Mesendoderm (in vitro differentiated cells): ENCODE results near the gene IPO9.

Experiments
- DNase-seq: peaks from one replicate; pipeline ENCODE4 v3.0.0; 2013
- H2AK5ac ChIP-seq: 2 replicates; pipeline ENCODE4 v1.6.1; 2013; ENCODE audit warnings: low read length, inconsistent platforms
- H2BK120ac ChIP-seq: 2 replicates; pipeline ENCODE4 v1.6.1; 2013; ENCODE audit warnings: low read depth, mild to moderate bottlenecking, low read length, moderate library complexity, mixed read lengths
- H2BK15ac ChIP-seq: replicated peaks from 2 replicates; pipeline ENCODE4 v1.6.1; 2013; ENCODE audit warnings: low read depth, mild to moderate bottlenecking, moderate library complexity
- H2BK5ac ChIP-seq: 2 replicates; pipeline ENCODE4 v1.6.1; 2013; ENCODE audit warnings: low read length, inconsistent platforms
- H3K18ac ChIP-seq: 2 replicates; pipeline ENCODE4 v1.6.1; 2013; ENCODE audit warnings: mild to moderate bottlenecking, low read length, mixed read lengths
- H3K23ac ChIP-seq: one replicate; pipeline ENCODE4 v1.6.1; 2013; ENCODE audit warnings: low read length
- H3K27ac ChIP-seq: 2 replicates; pipeline ENCODE4 v1.5.1; 2013; ENCODE audit warnings: low read depth, mild to moderate bottlenecking, inconsistent platforms, low read length, moderate library complexity
- H3K27me3 ChIP-seq: 2 replicates; pipeline ENCODE4 v1.6.1; 2013; ENCODE audit warnings: low read length, control low read depth, mild to moderate bottlenecking, inconsistent platforms; ENCODE audit not compliant: insufficient read depth, poor library complexity
- H3K36me3 ChIP-seq: 2 replicates; pipeline ENCODE4 v1.6.1; 2013; ENCODE audit warnings: low read length, inconsistent platforms; ENCODE audit not compliant: control insufficient read depth, insufficient read depth
- H3K4ac ChIP-seq: one replicate; pipeline ENCODE4 v1.6.1; 2013; ENCODE audit warnings: low read depth, mild to moderate bottlenecking, low read length, moderate library complexity
- H3K4me1 ChIP-seq: 2 replicates; pipeline ENCODE4 v1.6.1; 2013; ENCODE audit warnings: low read depth, low read length, inconsistent platforms; ENCODE audit not compliant: control insufficient read depth
- H3K4me2 ChIP-seq: 2 replicates; pipeline ENCODE4 v1.6.1; 2013; ENCODE audit warnings: low read length
- H3K4me3 ChIP-seq: 2 replicates; pipeline ENCODE4 v1.5.1; 2013; ENCODE audit warnings: mild to moderate bottlenecking, low read length
- H3K56ac ChIP-seq: one replicate; pipeline ENCODE4 v1.6.1; 2013; ENCODE audit warnings: low read length
- H3K79me1 ChIP-seq: 2 replicates; pipeline ENCODE4 v1.6.1; 2013; ENCODE audit warnings: low read length, inconsistent platforms
- H3K79me2 ChIP-seq: 2 replicates; pipeline ENCODE4 v1.6.1; 2013; ENCODE audit warnings: mild to moderate bottlenecking, low read length; ENCODE audit not compliant: control insufficient read depth, insufficient read depth
- H3K9ac ChIP-seq: 2 replicates; pipeline ENCODE4 v1.6.1; 2013; ENCODE audit warnings: low read length, inconsistent platforms
- H4K5ac ChIP-seq: one replicate; pipeline ENCODE4 v1.6.1; 2013; ENCODE audit warnings: low read length
- H4K8ac ChIP-seq: one replicate; pipeline ENCODE4 v1.6.1; 2013; ENCODE audit warnings: low read depth, mild to moderate bottlenecking, control low read depth, low read length, moderate library complexity
- WGBS: extraction: QIAGEN DNeasy Blood & Tissue Kit; methylation state at CpG from one replicate; pipeline ENCODE4 v1.1.7; 2013; ENCODE audit warnings: low lambda C conversion rate, missing lambda C conversion rate; ENCODE audit not compliant: insufficient coverage; ENCODE audit errors: extremely low coverage; 5-methylcytosine and 5-hydroxymethylcytosine counted together

The IPO9 gene

DNA sequence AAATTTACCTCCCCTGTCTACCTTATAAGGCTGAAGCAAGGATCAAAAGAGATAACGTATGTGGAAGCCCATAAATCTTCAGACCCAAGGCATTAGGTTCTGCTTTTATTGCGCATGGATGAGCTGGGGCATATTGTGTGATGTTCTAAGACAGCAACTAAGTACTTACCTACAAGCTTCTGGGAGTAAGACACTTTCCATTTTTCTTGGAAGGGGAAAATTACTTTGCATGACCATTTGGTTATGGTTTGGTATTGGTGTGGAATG is 96.3 kb downstream of the IPO9 start:
- H2BK15ac ChIP-seq, result no peak overlapping the region
- WGBS, result no CpG with 5 or more reads among the region's 2 CpGs
- H3K23ac ChIP-seq, result no peak overlapping the region
- H3K56ac ChIP-seq, result no peak overlapping the region
- DNase-seq, result no peak
- no peak overlapping the region for H4K8ac ChIP-seq
- H3K4me1 ChIP-seq, result no peaks in the 10 kb centered on the region
- no peaks in the 10 kb centered on the region for H3K27me3 ChIP-seq
- no peak overlapping the region for H3K4ac ChIP-seq
- no peaks in the 10 kb centered on the region for H3K79me1 ChIP-seq
- no peak overlapping the region for H3K4me2 ChIP-seq
- no peak overlapping the region for H4K5ac ChIP-seq
- H3K18ac ChIP-seq, result no peak overlapping the region
- no peaks in the 10 kb centered on the region for H3K79me2 ChIP-seq
- no peak overlapping the region for H3K9ac ChIP-seq
- H2BK120ac ChIP-seq, result no peak overlapping the region
- H3K4me3 ChIP-seq, result no peak overlapping the region
- H3K27ac ChIP-seq, result no peak overlapping the region
- H2AK5ac ChIP-seq, result no peak overlapping the region
- no peak overlapping the region for H2BK5ac ChIP-seq
- H3K36me3 ChIP-seq, result no peaks in the 10 kb centered on the region

DNA sequence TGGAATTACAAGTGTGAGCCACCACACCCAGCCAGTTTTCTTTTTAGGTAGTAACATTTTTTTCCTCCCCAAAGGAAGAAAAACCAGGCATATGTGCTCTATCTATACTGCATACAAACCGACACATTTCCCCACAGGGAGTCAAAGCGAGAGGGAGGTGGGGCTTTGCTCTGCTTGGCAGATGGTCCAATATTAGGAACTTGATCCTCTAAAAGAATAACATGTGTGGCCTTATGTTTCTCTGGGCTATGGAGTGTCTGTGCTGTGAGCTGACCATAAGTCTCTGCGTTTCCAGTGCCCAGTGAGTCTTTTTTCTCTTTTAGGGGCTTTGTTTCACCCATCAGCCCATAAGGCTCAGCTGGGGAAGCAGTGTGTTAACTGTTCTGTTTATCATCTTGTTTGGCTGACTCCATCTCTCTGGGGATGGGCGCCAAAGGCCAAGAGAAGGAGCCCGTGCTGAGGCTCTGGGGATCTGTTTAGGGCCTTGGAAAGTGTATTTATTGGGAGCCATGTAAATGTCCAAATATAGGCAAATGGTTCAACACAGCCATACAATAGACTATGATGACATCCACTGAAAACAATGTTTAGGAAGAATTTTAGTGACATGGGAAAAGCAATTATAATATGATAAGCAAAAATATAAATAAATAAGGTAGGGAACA is 97.2 kb downstream of the IPO9 start:
- no peak for DNase-seq
- no CpG with 5 or more reads among the region's 5 CpGs for WGBS
- H2BK5ac ChIP-seq, result no peak overlapping the region
- H3K9ac ChIP-seq, result no peak overlapping the region
- H2BK120ac ChIP-seq, result no peak overlapping the region
- H2BK15ac ChIP-seq, result no peak overlapping the region
- no peaks in the 10 kb centered on the region for H3K4me1 ChIP-seq
- no peak overlapping the region for H3K56ac ChIP-seq
- no peak overlapping the region for H3K23ac ChIP-seq
- no peak overlapping the region for H3K4me3 ChIP-seq
- H3K27me3 ChIP-seq, result no peaks in the 10 kb centered on the region
- H3K4me2 ChIP-seq, result no peak overlapping the region
- H2AK5ac ChIP-seq, result no peak overlapping the region
- H3K4ac ChIP-seq, result no peak overlapping the region
- no peak overlapping the region for H4K8ac ChIP-seq
- no peak overlapping the region for H3K18ac ChIP-seq
- H3K27ac ChIP-seq, result no peak overlapping the region
- H3K36me3 ChIP-seq, result no peaks in the 10 kb centered on the region
- H3K79me2 ChIP-seq, result no peaks in the 10 kb centered on the region
- no peaks in the 10 kb centered on the region for H3K79me1 ChIP-seq
- H4K5ac ChIP-seq, result no peak overlapping the region

DNA sequence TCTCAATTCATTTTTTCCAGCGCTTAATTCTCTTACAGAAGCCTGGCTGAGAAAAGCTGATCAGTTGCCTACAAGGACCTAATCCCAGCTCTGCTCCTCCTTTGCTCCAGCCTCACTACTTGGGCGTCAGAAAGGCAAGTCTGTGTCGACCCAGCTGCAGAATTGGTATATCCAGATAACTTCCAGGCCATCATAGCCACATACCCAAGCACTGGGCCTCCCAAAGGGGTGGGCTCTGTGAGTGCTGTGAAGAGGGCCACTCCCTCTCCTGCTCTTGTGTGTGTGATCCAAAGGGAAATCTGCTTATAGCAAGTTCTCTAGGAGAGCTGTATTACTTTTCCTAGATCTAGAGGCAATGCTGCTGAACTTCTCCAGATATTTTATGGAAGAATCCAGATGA is 99.3 kb downstream of the IPO9 start:
- H4K5ac ChIP-seq, result no peak overlapping the region
- H3K23ac ChIP-seq, result no peak overlapping the region
- H4K8ac ChIP-seq, result no peak overlapping the region

DNA sequence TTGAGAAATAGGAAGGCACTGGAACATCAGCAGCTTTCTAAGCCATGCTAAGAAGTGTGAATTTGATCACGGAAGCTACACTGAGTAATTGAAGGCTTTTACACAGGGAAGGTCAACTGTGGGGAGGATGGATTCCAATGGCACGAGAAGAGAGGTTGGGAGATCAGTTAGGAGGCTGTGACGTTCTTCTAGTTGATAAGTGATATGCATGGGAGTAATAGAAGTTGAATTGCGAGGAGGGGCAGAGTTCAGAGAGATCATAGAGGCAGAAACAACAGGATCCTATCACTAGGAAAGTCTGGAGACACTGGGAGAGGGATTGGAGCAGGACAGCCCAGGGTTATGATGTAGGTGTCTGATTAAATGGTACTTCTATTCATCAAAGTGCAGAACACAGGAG is 101.2 kb downstream of the IPO9 start:
- no peak overlapping the region for H3K4ac ChIP-seq
- no peak overlapping the region for H2BK5ac ChIP-seq
- DNase-seq, result no peak

More for the DNA sequence above, 99.3 kb downstream of the IPO9 start:
- Histone ChIP-seq H3K56ac (no peak overlapping the region), H2AK5ac (no peak overlapping the region), H3K4me2 (no peak overlapping the region), H3K27me3 (no peaks in the 10 kb centered on the region), H3K18ac (no peak overlapping the region), H3K4ac (no peak overlapping the region), H3K27ac (no peak overlapping the region), H3K9ac (no peak overlapping the region), H2BK15ac (no peak overlapping the region), H3K4me3 (no peak overlapping the region), H3K36me3 (no peaks in the 10 kb centered on the region), H3K79me2 (no peaks in the 10 kb centered on the region), H2BK5ac (no peak overlapping the region), H3K4me1 (no peaks in the 10 kb centered on the region), H3K79me1 (no peaks in the 10 kb centered on the region), H2BK120ac (no peak overlapping the region)
- no peak for DNase-seq
- no CpG with 5 or more reads among the region's 3 CpGs for whole genome bisulfite sequencing

DNA sequence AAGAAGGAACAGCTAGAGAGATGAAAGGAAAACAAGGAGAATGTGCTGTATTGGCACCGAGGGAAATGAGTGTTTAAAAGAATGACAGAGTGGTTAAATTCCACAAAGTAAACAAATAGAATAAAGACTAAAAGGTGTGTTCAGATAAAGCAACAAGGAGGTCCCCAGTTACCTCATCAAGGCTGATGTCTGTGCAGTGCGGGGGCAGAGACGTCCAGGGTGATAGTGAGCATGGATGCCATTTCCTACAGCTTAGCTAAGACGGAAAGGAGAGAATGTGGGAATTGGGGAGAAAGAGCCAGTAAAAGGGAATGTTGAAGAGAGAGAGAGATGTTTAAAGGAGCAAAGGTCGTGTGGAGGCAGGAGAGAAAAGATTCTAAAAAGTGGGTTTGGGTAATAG is 101.8 kb downstream of the IPO9 start:
- WGBS, result 100% methylated on average over 2 of the region's 5 CpGs
- no peak overlapping the region for H3K4ac ChIP-seq
- no peak overlapping the region for H4K5ac ChIP-seq
- no peak overlapping the region for H2BK15ac ChIP-seq
- H4K8ac ChIP-seq, result no peak overlapping the region
- no peak overlapping the region for H3K9ac ChIP-seq
- H3K79me1 ChIP-seq, result no peaks in the 10 kb centered on the region
- H3K79me2 ChIP-seq, result no peaks in the 10 kb centered on the region
- H2AK5ac ChIP-seq, result no peak overlapping the region
- H3K23ac ChIP-seq, result no peak overlapping the region
- H3K27me3 ChIP-seq, result no peaks in the 10 kb centered on the region
- no peak overlapping the region for H3K27ac ChIP-seq
- no peak overlapping the region for H3K56ac ChIP-seq
- no peak overlapping the region for H2BK5ac ChIP-seq
- H3K4me2 ChIP-seq, result no peak overlapping the region
- DNase-seq, result no peak
- no peaks in the 10 kb centered on the region for H3K36me3 ChIP-seq
- no peak overlapping the region for H3K18ac ChIP-seq
- H3K4me3 ChIP-seq, result no peak overlapping the region
- no peaks in the 10 kb centered on the region for H3K4me1 ChIP-seq
- no peak overlapping the region for H2BK120ac ChIP-seq

More for the DNA sequence above, 101.2 kb downstream of the IPO9 start:
- H4K8ac ChIP-seq, result no peak overlapping the region
- no peaks in the 10 kb centered on the region for H3K79me2 ChIP-seq
- H3K56ac ChIP-seq, result no peak overlapping the region
- no CpG with 5 or more reads among the region's 4 CpGs for WGBS
- no peaks in the 10 kb centered on the region for H3K4me1 ChIP-seq
- no peaks in the 10 kb centered on the region for H3K36me3 ChIP-seq
- H2BK120ac ChIP-seq, result no peak overlapping the region
- no peaks in the 10 kb centered on the region for H3K27me3 ChIP-seq
- H3K18ac ChIP-seq, result no peak overlapping the region
- H2BK15ac ChIP-seq, result no peak overlapping the region
- H3K4me3 ChIP-seq, result no peak overlapping the region
- H4K5ac ChIP-seq, result no peak overlapping the region
- H3K23ac ChIP-seq, result no peak overlapping the region
- H3K79me1 ChIP-seq, result no peaks in the 10 kb centered on the region
- no peak overlapping the region for H3K27ac ChIP-seq
- H3K4me2 ChIP-seq, result no peak overlapping the region
- no peak overlapping the region for H2AK5ac ChIP-seq
- H3K9ac ChIP-seq, result no peak overlapping the region
